ENCODE results near the gene VKORC1. TPM values are rescaled to one million over a fixed set of nuclear protein-coding genes. Genes with fewer than 3 reads are reported as not detected.
"Not testable (repeated sequence)": the region's sequence is repeated elsewhere in the genome, so short reads cannot be mapped to it uniquely, and the experiment has no call there.

The VKORC1 gene
- polyA plus RNA-seq, 2 of the 4 experiments (the other 2 are of a cell fraction) = 94.2 to 101 TPM

- not testable (repeated sequence) for ATAC-seq; FAIRE-seq; H3K4me2 ChIP-seq; H3K4me1 ChIP-seq; H3K4me3 ChIP-seq; H3K27ac ChIP-seq; H3K9me3 ChIP-seq; DNase-seq (ENCODE audit: low read depth in 1 of 2, low spot score in 1 of 2)
- 87% methylated on average over 13 of the region's 13 CpGs for WGBS (ENCODE audit: missing lambda C conversion rate)
- ChIA-PET CTCF (interaction anchor here (0.6 to 12.6 kb wide), 9 partner anchors 10 to 175 kb away, joined by 3 to 97 read pairs (median 3); partner anchors contain the start of genes HSD3B7 and KAT8), POLR2A (interaction anchor here (0.5 to 0.9 kb wide), 2 partner anchors 17 to 197 kb away, joined by 3 to 5 read pairs; partner anchors contain the start of gene KAT8)
Measured at GRCh38 chr16:31100876-31101641, 6.5 kb upstream of the VKORC1 start.

- 25% methylated on average over 3 of the region's 4 CpGs for WGBS (ENCODE audit: missing lambda C conversion rate)
- Histone ChIP-seq H3K4me2 (no peak overlapping the region), H3K27ac (no peak overlapping the region), H3K9me3 (no peaks in the 10 kb centered on the region), H3K4me3 (no peak overlapping the region), H3K4me1 (no peaks in the 10 kb centered on the region)
- POLR2A ChIA-PET = interaction anchor here (0.5 to 1.1 kb wide), 3 partner anchors 18 to 198 kb away, joined by 3 read pairs; partner anchors contain the start of genes KAT8 and SETD1A
- DNase-seq (ENCODE audit: low read depth in 1 of 2, low spot score in 1 of 2) (no peak), ATAC-seq (peak in 1 of 2 experiments; percentile 10; a peak in 2 of 6 replicates), FAIRE-seq (no peak)
- TF ChIP-seq NFE2L2 (conservative IDR thresholded peaks at IDR 0.05; ENCODE audit: low read length) = no peak
- TF ChIP-seq REST (IDR thresholded peaks at IDR 0.05) = no peak
- CTCF ChIA-PET = interaction anchor here (0.6 to 12.6 kb wide), 8 partner anchors 9 to 176 kb away, joined by 3 to 97 read pairs (median 3); partner anchors contain the start of genes HSD3B7 and KAT8
Measured at GRCh38 chr16:31099860-31100638, 5.5 kb upstream of the VKORC1 start.

GRCh38 chr16:31094088-31094423 is 541 bp downstream of the VKORC1 start:
- DNase-seq (ENCODE audit: low read depth in 1 of 2, low spot score in 1 of 2) (no peak), FAIRE-seq (no peak), ATAC-seq (peak; percentile 23 to 55; a peak in 4 of 6 replicates)
- no peaks in the 10 kb centered on the region for H3K9me3 ChIP-seq
- TF ChIP-seq JUN (IDR thresholded peaks at IDR 0.05) (no peak), RNF2 (IDR thresholded peaks at IDR 0.05; ENCODE audit: borderline replicate concordance, low read depth) (no peak)
- peak overlapping the region; percentile 82 to 89 for H3K27ac ChIP-seq
- ChIA-PET POLR2A (interaction anchor here (1.5 to 3.4 kb wide), 3 partner anchors 20 to 109 kb away, joined by 4 to 14 read pairs (median 7); partner anchors contain the start of genes HSD3B7, KAT8, ZNF646 and ZNF668), CTCF (interaction anchor here (0.6 to 12.6 kb wide), 4 partner anchors 20 to 138 kb away, joined by 3 to 97 read pairs (median 7); partner anchors contain the start of genes HSD3B7, ZNF646 and ZNF668)
- H3K4me2 ChIP-seq = peak overlapping the region; percentile 98
- peaks cover 11% of the 10 kb centered on the region; the same call in 2 of the 3 replicates for H3K4me1 ChIP-seq
- H3K4me3 ChIP-seq = peak overlapping the region; percentile 83
- 1% methylated on average over 20 of the region's 20 CpGs for WGBS (ENCODE audit: missing lambda C conversion rate)

- ATAC-seq = peak in 1 of 2 experiments; percentile 10; a peak in 3 of 6 replicates
- 57% methylated on average over 13 of the region's 17 CpGs for WGBS (ENCODE audit: missing lambda C conversion rate)
- Histone ChIP-seq H3K9me3 (no peaks in the 10 kb centered on the region), H3K4me3 (peak overlapping the region; percentile 83), H3K27ac (peak overlapping the region; percentile 82 to 89; a peak in 4 of 6 replicates), H3K4me2 (peak overlapping the region; percentile 98), H3K4me1 (peaks cover 11% of the 10 kb centered on the region; the same call in 2 of the 3 replicates)
- peak in 1 of 2 experiments; percentile 31 for DNase-seq (ENCODE audit: low read depth in 1 of 2, low spot score in 1 of 2)
- ChIA-PET POLR2A (interaction anchor here (1.1 to 3.4 kb wide), 5 partner anchors 19 to 108 kb away, joined by 4 to 14 read pairs (median 7); partner anchors contain the start of genes HSD3B7, KAT8, ZNF646 and ZNF668), CTCF (interaction anchor here (1.2 to 12.6 kb wide), 3 partner anchors 19 to 110 kb away, joined by 3 to 97 read pairs (median 11); partner anchors contain the start of genes HSD3B7, ZNF646 and ZNF668)
- no peak for FAIRE-seq
- no peak for TF ChIP-seq MAZ (IDR thresholded peaks at IDR 0.05; ENCODE audit: borderline replicate concordance, low read depth, low read length)
- TF ChIP-seq ATOH8 (CRISPR knock-in tag; IDR thresholded peaks at IDR 0.05; ENCODE audit: low read depth) = no peak
- no peak for TF ChIP-seq FOXS1 (CRISPR knock-in tag; IDR thresholded peaks at IDR 0.05)
- no peak for TF ChIP-seq HDAC2 (IDR thresholded peaks at IDR 0.05)
- no peak for TF ChIP-seq HOXA7 (CRISPR knock-in tag; IDR thresholded peaks at IDR 0.05)
- no peak for TF ChIP-seq HOXB5 (CRISPR knock-in tag; IDR thresholded peaks at IDR 0.05)
- no peak for TF ChIP-seq HEYL (CRISPR knock-in tag; IDR thresholded peaks at IDR 0.05)
- TF ChIP-seq SMC3 (IDR thresholded peaks at IDR 0.05) = no peak
- no peak for TF ChIP-seq SREBF2 (IDR thresholded peaks at IDR 0.05)
- no peak for TF ChIP-seq POLR2AphosphoS2 (conservative IDR thresholded peaks at IDR 0.05; ENCODE audit: low read length)
- no peak for TF ChIP-seq EHMT2 (IDR thresholded peaks at IDR 0.05; ENCODE audit: low read depth)
- TF ChIP-seq CHD4 (IDR thresholded peaks at IDR 0.05; ENCODE audit: borderline replicate concordance) = no peak
- no peak for TF ChIP-seq NFE2L2 (conservative IDR thresholded peaks at IDR 0.05; ENCODE audit: low read length)
- no peak for TF ChIP-seq RCOR1 (IDR thresholded peaks at IDR 0.05; ENCODE audit: low read depth, low read length)
- TF ChIP-seq BCL3 (IDR thresholded peaks at IDR 0.05) = no peak
- no peak for TF ChIP-seq KDM1A (IDR thresholded peaks at IDR 0.05; ENCODE audit: low read depth)
Measured at GRCh38 chr16:31093132-31093703, 1.4 kb downstream of the VKORC1 start.
